K562 (cell line): Measurements from ENCODE around the gene SNW1.

Source experiments
- EZH2 ChIP-seq: IDR thresholded peaks from 2 replicates; pipeline ENCODE4 v1.6.1; 2012; ENCODE audit warnings: low read depth, mild to moderate bottlenecking, inconsistent platforms, low read length, borderline replicate concordance
- GABPB2 ChIP-seq: fragments of 250-450 bp; sonication (Bioruptor Pico); conservative IDR thresholded peaks from 2 replicates; pipeline ENCODE4 v1.5.1; 2021; ENCODE audit warnings: mild to moderate bottlenecking
- JUN ChIP-seq, 2 experiments: sonication (generic) in 1 of 2; formaldehyde crosslinking in 1 of 2; IDR thresholded peaks; 2 replicates each; pipeline versions ENCODE4 v1.6.1 to v1.8.0; 2012 to 2022; ENCODE audit warnings: borderline replicate concordance in 2 of 2, mild to moderate bottlenecking in 2 of 2, improper control_type of control experiment in 1 of 2, low read depth in 1 of 2, low read length in 1 of 2, missing genetic modification reagents in 1 of 2
- KLF16 ChIP-seq: IDR thresholded peaks from 2 replicates; pipeline ENCODE4 v1.6.1; 2016; ENCODE audit warnings: antibody characterized with exemption
- MYNN ChIP-seq, 2 experiments: sonication (generic); formaldehyde crosslinking in 1 of 2; IDR thresholded peaks; 2 replicates each; pipeline versions ENCODE4 v1.5.0 to v1.6.1; 2016 to 2020; ENCODE audit warnings: antibody characterized with exemption in 1 of 2, missing genetic modification reagents in 1 of 2
- NFXL1 ChIP-seq: fragments of 450-650 bp; formaldehyde crosslinking; IDR thresholded peaks from 2 replicates; pipeline ENCODE4 v1.4.0; 2021; ENCODE audit warnings: mild to moderate bottlenecking
- NR0B1 ChIP-seq: fragments of 450-650 bp; IDR thresholded peaks from one replicate; pipeline ENCODE4 v1.6.1; 2018; ENCODE audit warnings: mild to moderate bottlenecking, moderate library complexity; ENCODE audit not compliant: partially characterized antibody
- PHF8 ChIP-seq: fragments of 200-600 bp; sonication (generic); IDR thresholded peaks from 2 replicates; pipeline ENCODE4 v1.6.1; 2012; ENCODE audit warnings: mixed run types, mild to moderate bottlenecking, inconsistent platforms, low read length, moderate library complexity, borderline replicate concordance
- SIN3A ChIP-seq, 2 experiments: fragments of 150-350 bp in 1 of 2; IDR thresholded peaks; 2 replicates each; pipeline ENCODE4 v1.6.1; 2011 to 2016; ENCODE audit warnings: borderline replicate concordance in 2 of 2, low read depth in 2 of 2, low read length in 2 of 2, mild to moderate bottlenecking in 2 of 2, moderate library complexity in 2 of 2; ENCODE audit not compliant: control insufficient read depth in 1 of 2
- SMARCE1 ChIP-seq: fragments of 450-650 bp; IDR thresholded peaks from 2 replicates; pipeline ENCODE4 v1.7.1; 2016; ENCODE audit warnings: mild to moderate bottlenecking
- TARDBP ChIP-seq: fragments of 450-650 bp; IDR thresholded peaks from 2 replicates; pipeline ENCODE4 v1.6.1; 2016
- THRA ChIP-seq: fragments of 450-650 bp; IDR thresholded peaks from 2 replicates; pipeline ENCODE4 v1.6.1; 2017; ENCODE audit warnings: mild to moderate bottlenecking, moderate library complexity
- TRIM28 ChIP-seq: fragments of 450-650 bp; IDR thresholded peaks from 2 replicates; pipeline ENCODE4 v1.6.1; 2017
- ZFP91 ChIP-seq: sonication (generic); formaldehyde crosslinking; IDR thresholded peaks from 2 replicates; pipeline ENCODE4 v1.8.0; 2022; ENCODE audit warnings: mild to moderate bottlenecking, missing genetic modification reagents

GRCh38 chr14:77800814-77801213 is 39.9 kb upstream of the SNW1 start:
- no peak for TF ChIP-seq JUN (IDR thresholded peaks at IDR 0.05; ENCODE audit: borderline replicate concordance, low read depth, low read length)
- no peak for TF ChIP-seq JUN (CRISPR knock-in tag; IDR thresholded peaks at IDR 0.05; ENCODE audit: borderline replicate concordance)
- TF ChIP-seq NFXL1 (CRISPR knock-in tag): no peak
- no peak for TF ChIP-seq KLF16
- TF ChIP-seq TRIM28: no peak
- no peak for TF ChIP-seq SMARCE1
- TF ChIP-seq NR0B1: no peak
- no peak for TF ChIP-seq MYNN (IDR thresholded peaks at IDR 0.05)
- TF ChIP-seq MYNN (CRISPR knock-in tag; IDR thresholded peaks at IDR 0.05): no peak
- TF ChIP-seq TARDBP: no peak
- no peak for TF ChIP-seq SIN3A (IDR thresholded peaks at IDR 0.05; ENCODE audit: borderline replicate concordance in 2 of 2, control insufficient read depth in 1 of 2, low read depth in 2 of 2, low read length in 2 of 2)
- TF ChIP-seq PHF8: no peak
- no peak for TF ChIP-seq THRA
- no peak for TF ChIP-seq GABPB2 (CRISPR knock-in tag)
- TF ChIP-seq ZFP91 (CRISPR knock-in tag): no peak
- TF ChIP-seq EZH2: no peak
